ENCODE data around the gene PLEKHH3. TPM values are rescaled to one million over a fixed set of nuclear protein-coding genes. Genes with fewer than 3 reads are reported as not detected.

Gene PLEKHH3
- total and polyA plus RNA-seq, 10 of the 15 experiments (the other 5 are each of a cell fraction or from before 2014, with no cell fraction given): 0.31 to 38.0 (median 11.0) TPM

- no peak for TF ChIP-seq ZBTB11 (CRISPR knock-in tag; IDR thresholded peaks at IDR 0.05)
- 0 out of 4 replicates have a peak, but pooled peaks of 1 of the 2 experiments have one; percentile 19 for TF ChIP-seq IKZF2 (IDR thresholded peaks at IDR 0.05)
- no peak for TF ChIP-seq FOXM1 (IDR thresholded peaks at IDR 0.05; ENCODE audit: low read depth, low read length)
- TF ChIP-seq BRCA1 (IDR thresholded peaks at IDR 0.05; ENCODE audit: low read depth, low read length): no peak
- 0 out of 2 replicates have a peak, but pooled peaks have one; percentile 32 for TF ChIP-seq CBFB (IDR thresholded peaks at IDR 0.05; ENCODE audit: low read depth)
- no peak for TF ChIP-seq POLR2AphosphoS2 (IDR thresholded peaks at IDR 0.05; ENCODE audit: low read depth, low read length)
- no peak for TF ChIP-seq MYB (IDR thresholded peaks at IDR 0.05; ENCODE audit: borderline replicate concordance, low read depth, low read length)
- TF ChIP-seq MEF2A (IDR thresholded peaks at IDR 0.05; ENCODE audit: insufficient read depth, low read depth, low read length): peak; percentile 63; the same call in 1 of the 2 replicates
- 0 out of 2 replicates have a peak, but pooled peaks have one; percentile 15 for TF ChIP-seq POLR2A (IDR thresholded peaks at IDR 0.05; ENCODE audit: low read depth, low read length)
- 0 out of 2 replicates have a peak, but pooled peaks have one; percentile 51 for TF ChIP-seq CHD2 (IDR thresholded peaks at IDR 0.05; ENCODE audit: borderline replicate concordance, low read depth, low read length)
Observed at GRCh38 chr17:42673885-42674754, 2.7 kb downstream of the PLEKHH3 start (continued).
